Left renal cortex interstitium (tissue), 4 donors: ENCODE measurements around the gene FCHSD2. TPM values are rescaled to one million over a fixed set of nuclear protein-coding genes. Genes with fewer than 3 reads are reported as not detected.

Experiments
- DNase-seq, 4 donors: peaks; one replicate each; pipeline ENCODE4 v3.0.0-alpha.2; 2013; ENCODE audit warnings: low read depth in 4 of 4, low spot score in 2 of 4, missing footprints in 1 of 4
- polyA plus RNA-seq, 4 donors: library from polyadenylated mRNA; unstranded; fragments of 120-200 nt; gene quantifications; one replicate each; pipeline ENCODE4 v1.2.1, GENCODE V29; 2013; ENCODE audit not compliant: insufficient read length in 4 of 4

The FCHSD2 gene
- polyA plus RNA-seq, 4 donors = 36.1 to 43.2 (median 37.8) TPM

- DNase-seq = no peak
These were observed 31.8 kb upstream of the FCHSD2 start for GRCh38 chr11:73173755-73174494.

DNA sequence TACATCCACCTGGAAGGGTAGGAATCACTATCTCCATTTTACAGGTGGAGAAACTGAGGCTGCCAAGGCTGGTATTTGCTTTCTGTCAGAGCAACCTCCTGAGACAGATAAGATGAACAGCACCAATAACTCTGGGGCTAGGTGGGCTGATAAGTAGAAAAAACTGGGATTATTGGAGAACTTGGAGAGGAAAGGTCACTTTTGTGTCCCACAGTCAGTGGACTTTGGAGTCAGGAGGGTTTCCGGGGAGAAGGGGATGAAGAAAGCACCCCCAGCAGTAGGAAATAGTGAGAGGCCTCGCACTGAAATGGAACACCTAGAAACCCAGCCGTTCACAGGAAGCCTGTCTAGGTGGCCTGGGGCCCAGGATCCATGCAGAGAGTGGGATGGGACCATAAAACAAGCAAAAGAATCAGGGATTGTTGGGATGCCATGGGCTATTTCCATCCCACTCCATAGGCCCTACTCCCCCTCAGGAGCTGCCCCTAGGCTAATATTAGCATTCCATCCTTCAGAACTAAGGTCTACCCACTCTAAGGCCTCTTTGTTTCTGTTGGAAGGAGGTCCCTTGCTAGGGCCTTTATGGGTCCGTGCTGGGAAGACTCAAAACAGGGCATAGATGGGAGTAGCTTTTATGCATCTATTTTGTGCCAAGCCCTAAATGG is 31.0 kb upstream of the FCHSD2 start:
- no peak for DNase-seq

GRCh38 chr11:73171436-73172161 is 29.5 kb upstream of the FCHSD2 start:
- no peak for DNase-seq

DNA sequence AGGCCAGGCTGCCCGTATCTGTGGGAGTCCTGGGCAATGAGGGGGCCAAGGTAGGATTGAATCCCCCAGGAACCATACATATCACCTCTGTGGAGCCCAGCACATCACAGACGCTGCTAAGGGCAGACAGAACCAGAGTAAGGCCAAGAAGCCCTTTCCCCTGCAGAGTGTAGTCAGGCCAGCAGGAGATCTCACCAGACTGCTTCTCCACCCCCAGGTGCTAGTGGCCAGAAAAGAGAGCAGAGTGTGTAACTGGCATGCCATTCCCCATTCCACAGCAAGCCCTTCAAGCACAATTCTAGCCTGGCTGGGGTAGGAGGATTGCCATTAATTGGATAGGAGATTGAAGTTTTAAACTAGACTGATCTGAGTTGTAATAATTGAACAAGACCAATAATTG is 28.0 kb upstream of the FCHSD2 start:
- DNase-seq = no peak

GRCh38 chr11:73168925-73169579 is 26.9 kb upstream of the FCHSD2 start:
- no peak for DNase-seq

DNA sequence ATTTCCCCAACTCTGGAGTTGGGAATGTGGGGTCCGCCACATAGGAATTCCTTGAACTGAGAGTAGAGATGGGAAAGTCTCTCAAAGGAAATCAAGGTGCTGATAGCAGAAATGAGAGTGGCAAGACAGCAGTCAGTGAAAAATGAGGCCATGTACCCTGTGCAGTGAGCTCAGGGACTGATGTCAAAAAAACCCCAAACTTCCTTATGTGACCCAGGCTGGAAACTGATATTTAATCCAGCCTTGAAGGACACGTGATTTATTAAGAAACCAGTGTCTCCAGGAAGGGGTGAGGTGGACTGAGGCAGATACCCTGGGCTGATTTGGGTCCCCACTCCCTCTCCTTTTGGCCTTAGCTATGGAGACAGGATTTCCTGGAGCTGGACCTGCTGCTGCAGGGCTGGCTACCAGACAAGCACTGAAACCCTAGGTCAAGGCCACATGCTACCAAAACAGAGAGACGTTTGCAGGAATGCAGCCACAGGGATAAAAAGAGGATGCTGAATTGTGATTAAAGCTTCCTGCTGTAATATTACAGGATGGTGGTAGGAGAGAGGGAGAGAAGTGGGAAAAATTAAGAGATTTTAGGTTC is 25.3 kb upstream of the FCHSD2 start:
- DNase-seq = no peak

GRCh38 chr11:73164803-73165540 is 22.9 kb upstream of the FCHSD2 start:
- DNase-seq = no peak

GRCh38 chr11:73163638-73164174 is 21.6 kb upstream of the FCHSD2 start:
- no peak for DNase-seq

GRCh38 chr11:73162196-73162740 is 20.1 kb upstream of the FCHSD2 start:
- no peak for DNase-seq

DNA sequence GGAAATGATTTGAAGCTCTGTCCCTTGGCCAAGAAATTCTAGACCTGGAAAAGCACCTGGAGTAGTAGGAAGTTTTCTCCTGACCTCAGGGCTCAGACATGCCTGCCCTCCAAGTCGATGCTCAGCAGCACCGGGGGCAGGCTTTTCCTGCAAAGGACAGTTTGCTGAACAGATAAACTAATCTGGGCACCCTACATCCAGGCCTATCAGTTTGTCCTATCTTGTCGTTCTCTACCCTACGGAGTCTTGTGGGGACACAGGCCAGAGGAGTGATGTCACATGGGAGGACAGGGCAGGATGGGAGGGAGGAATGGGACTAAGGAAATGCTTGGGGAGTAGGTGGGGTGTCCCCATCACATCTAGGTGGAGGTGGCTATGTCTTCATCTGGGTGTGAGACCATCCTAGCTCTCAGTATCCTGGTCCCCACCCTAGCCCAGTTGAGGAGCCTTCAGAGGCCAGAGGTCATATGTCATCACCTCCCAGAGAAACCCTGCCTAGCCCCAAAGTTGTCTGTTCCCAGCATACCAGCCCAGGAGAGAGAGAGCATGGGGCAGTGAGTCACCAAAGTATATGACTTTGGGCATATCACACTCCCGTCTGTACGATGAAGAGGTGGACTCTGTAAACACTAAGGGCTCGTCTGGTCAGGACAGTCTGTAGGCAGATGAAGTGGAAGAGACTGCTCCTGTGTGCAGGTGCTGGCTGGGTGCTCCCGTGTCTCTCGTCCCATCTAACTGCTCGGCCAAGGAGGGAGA is 18.1 kb upstream of the FCHSD2 start:
- no peak for DNase-seq

GRCh38 chr11:73159297-73159696 is 17.2 kb upstream of the FCHSD2 start:
- no peak for DNase-seq

- no peak for DNase-seq
These were observed 16.4 kb upstream of the FCHSD2 start for GRCh38 chr11:73158356-73159051.

DNA sequence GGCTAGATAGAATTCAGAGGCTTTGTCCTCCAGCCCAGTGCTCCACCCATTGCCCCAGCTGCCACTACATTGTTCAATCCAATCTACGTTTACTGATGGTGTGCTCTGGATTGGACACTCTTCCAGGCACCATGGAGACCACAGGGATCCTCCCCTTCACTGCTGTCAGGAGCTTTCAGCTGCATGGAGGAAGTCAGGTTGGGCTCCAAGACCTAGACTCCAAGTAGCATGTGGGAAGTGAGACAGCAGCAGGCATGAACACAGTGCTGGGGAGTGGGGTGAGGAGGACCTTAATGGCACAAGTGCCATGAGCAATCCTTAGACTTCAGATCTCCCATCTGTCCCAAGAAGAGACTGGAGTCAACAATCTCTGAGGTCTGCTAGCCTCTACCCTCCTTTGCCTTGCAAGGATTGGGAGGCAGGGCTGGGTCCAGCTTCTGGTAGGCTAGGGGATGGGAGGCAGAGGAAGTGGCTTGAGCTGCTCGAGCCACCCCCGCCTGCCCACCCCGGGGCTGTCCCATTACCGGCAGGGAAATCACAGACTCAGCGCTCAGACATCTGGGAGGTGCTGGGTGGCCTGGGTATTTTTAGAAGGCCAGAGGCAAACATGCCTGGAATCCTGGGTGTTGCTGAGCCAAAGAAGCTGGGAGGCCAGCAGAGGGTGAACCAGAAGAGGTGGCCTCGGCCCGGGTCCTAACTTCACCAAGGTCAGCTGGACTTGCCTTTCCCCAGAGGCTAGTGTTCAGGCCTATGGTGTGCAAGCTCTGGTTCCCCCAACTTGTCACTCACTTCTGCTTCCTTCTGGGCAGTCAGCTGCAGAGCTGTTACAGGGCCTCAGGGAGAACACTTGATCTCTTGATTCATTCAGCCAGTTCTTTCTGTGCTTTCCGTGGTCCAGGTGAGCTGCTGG is 15.2 kb upstream of the FCHSD2 start:
- DNase-seq = no peak

GRCh38 chr11:73156686-73157085 is 14.6 kb upstream of the FCHSD2 start:
- no peak for DNase-seq

DNA sequence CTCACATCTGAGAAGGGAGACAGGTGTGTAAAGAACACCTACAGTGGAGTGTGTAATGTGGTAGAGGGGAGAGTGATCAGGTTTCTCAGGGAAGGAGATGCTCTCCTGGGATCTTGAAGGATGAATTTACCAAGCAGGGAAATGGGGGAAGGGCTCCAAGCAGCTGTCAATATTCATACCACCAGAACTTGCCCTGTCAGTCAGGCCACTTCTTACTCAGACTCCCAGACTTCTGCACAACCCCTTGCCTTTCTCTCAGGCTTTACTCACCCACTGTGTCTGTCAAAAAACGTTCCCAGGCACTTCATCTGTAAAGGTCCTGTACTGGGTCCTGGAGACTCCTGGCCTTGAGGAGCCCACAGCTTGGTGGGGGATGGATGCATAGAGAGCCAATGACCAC is 14.0 kb upstream of the FCHSD2 start:
- no peak for DNase-seq

GRCh38 chr11:73155102-73155501 is 13.0 kb upstream of the FCHSD2 start:
- DNase-seq = no peak

DNA sequence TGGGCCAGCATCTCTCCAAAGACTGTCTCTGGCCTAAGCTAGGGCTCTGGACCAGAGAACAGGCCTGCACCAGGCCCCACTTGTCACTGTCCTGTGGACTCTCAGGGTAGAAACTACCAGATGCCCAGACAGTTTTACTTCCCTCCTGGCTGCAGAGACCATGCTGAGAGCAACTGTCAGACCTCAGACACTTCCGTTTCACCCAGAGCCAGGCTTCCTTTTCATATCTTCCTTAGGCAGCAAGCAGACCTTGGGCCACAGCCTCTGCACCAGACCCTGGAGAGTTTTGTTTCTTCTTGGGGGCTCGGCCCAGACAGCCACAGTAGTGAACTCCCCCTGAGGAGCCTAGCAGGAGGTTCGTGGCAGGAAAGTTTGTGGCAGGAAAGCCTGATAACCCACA is 12.1 kb upstream of the FCHSD2 start:
- DNase-seq = no peak
